Measurements from ENCODE around the gene PARD3. TPM values are rescaled to one million over a fixed set of nuclear protein-coding genes. Genes with fewer than 3 reads are reported as not detected.

PARD3 gene
- total and polyA plus RNA-seq, 2 donors (not counting 3 experiments of a cell fraction or from before 2014, with no cell fraction given), result 7.3 to 24.1 TPM

DNA sequence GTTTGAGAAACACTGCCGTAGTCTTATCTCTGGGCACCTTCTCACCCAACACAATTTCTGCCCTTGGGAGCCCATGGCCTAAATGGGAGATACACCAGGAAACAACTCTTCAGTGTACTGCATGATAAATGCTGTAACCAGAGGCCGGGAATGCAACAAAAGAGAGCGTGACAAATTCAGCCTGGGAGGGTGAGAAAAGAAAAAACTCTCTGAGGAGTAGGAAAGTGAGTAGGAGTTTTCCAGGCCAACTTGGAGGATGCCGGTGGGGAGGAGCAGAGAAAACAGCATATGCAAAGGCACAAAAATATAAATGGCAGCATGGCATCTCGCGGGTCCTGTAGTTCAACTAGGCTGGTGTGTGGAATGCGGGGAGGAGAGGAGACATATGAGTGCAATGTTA, 624.5 kb downstream of the PARD3 start:
- TF ChIP-seq MYC (IDR thresholded peaks at IDR 0.05; ENCODE audit: low read depth, low read length) (no peak), POLR2AphosphoS5 (IDR thresholded peaks at IDR 0.05; ENCODE audit: insufficient read depth, low read depth, low read length) (no peak), POLR2A (IDR thresholded peaks at IDR 0.05; ENCODE audit: low read depth, low read length) (no peak), GATA2 (IDR thresholded peaks at IDR 0.05; ENCODE audit: insufficient read depth, insufficient read length, low read depth, low read length) (no peak), JUN (IDR thresholded peaks at IDR 0.05; ENCODE audit: borderline replicate concordance, insufficient read depth, insufficient read length, low read depth) (no peak), EZH2 (IDR thresholded peaks at IDR 0.05; ENCODE audit: borderline replicate concordance, low read depth, low read length, severe bottlenecking) (no peak), FOS (IDR thresholded peaks at IDR 0.05; ENCODE audit: borderline replicate concordance, insufficient read depth, low read length) (no peak)
- TF ChIP-seq, protein P1, sequence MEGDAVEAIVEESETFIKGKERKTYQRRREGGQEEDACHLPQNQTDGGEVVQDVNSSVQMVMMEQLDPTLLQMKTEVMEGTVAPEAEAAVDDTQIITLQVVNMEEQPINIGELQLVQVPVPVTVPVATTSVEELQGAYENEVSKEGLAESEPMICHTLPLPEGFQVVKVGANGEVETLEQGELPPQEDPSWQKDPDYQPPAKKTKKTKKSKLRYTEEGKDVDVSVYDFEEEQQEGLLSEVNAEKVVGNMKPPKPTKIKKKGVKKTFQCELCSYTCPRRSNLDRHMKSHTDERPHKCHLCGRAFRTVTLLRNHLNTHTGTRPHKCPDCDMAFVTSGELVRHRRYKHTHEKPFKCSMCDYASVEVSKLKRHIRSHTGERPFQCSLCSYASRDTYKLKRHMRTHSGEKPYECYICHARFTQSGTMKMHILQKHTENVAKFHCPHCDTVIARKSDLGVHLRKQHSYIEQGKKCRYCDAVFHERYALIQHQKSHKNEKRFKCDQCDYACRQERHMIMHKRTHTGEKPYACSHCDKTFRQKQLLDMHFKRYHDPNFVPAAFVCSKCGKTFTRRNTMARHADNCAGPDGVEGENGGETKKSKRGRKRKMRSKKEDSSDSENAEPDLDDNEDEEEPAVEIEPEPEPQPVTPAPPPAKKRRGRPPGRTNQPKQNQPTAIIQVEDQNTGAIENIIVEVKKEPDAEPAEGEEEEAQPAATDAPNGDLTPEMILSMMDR (IDR thresholded peaks at IDR 0.05; ENCODE audit: extremely low read depth in 1 of 2, insufficient read depth in 1 of 2, low read depth in 1 of 2, low read length in 2 of 2), result no peak
- TF ChIP-seq, protein P2, sequence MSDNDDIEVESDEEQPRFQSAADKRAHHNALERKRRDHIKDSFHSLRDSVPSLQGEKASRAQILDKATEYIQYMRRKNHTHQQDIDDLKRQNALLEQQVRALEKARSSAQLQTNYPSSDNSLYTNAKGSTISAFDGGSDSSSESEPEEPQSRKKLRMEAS (IDR thresholded peaks at IDR 0.05; ENCODE audit: insufficient read depth, insufficient read length), result no peak
- H3K36me3 ChIP-seq (ENCODE audit: control insufficient read depth in 2 of 2, extremely low read depth in 1 of 2, insufficient read depth in 2 of 2, low read length in 2 of 2), result no peaks in the 10 kb centered on the region
- intact Hi-C loops (cut with micrococcal nuclease) (loop anchor here (5.0 kb wide), 1 partner anchor 68 kb away; no protein-coding TSS in a partner anchor), dilution Hi-C loops (cut with MboI; ENCODE audit: extremely low pct_ligation_motif_present, low sequenced_read_pairs) (no loop called here)
- H2AFZ ChIP-seq (ENCODE audit: low read depth, low read length), result no peak overlapping the region
- no peaks in the 10 kb centered on the region for H3K9me3 ChIP-seq (replicated peaks; ENCODE audit: control insufficient read depth, insufficient read depth, low read length)
- no peaks in the 10 kb centered on the region for H4K20me1 ChIP-seq (replicated peaks; ENCODE audit: control insufficient read depth, extremely low read depth, insufficient read depth, low read length)
- no peaks in the 10 kb centered on the region for H3K27me3 ChIP-seq (ENCODE audit: control insufficient read depth in 2 of 2, insufficient read depth in 2 of 2, low read length in 2 of 2)
- H3K4me1 ChIP-seq (ENCODE audit: control insufficient read depth, extremely low read depth, insufficient read depth, low read length), result no peaks in the 10 kb centered on the region
- no TSS peak for BruUV-seq (replicated peaks)
- H3K27ac ChIP-seq (ENCODE audit: insufficient read depth, low read depth, low read length), result no peak overlapping the region
- FAIRE-seq, result no peak
- no peaks in the 10 kb centered on the region for H3K9me1 ChIP-seq (replicated peaks; ENCODE audit: control insufficient read depth, extremely low read depth, insufficient read depth, low read length)
- POLR2A ChIA-PET, result no interaction called here
- CTCF ChIA-PET, result no interaction called here
- no peak overlapping the region for H3K4me3 ChIP-seq (replicated peaks in 1 of 3; ENCODE audit: insufficient read depth in 1 of 3, low read depth in 1 of 3, low read length in 3 of 3)
- H3K9ac ChIP-seq (replicated peaks; ENCODE audit: extremely low read depth, insufficient read depth, low read length), result no peak overlapping the region
- no peak overlapping the region for H3K4me2 ChIP-seq (ENCODE audit: insufficient read depth, low read length)
- no peak for DNase-seq (ENCODE audit: low read depth, low spot score)
- no peaks in the 10 kb centered on the region for H3K79me2 ChIP-seq (ENCODE audit: control insufficient read depth, insufficient read depth, low read length)
